Nephron progenitor cell (in vitro differentiated cells): ENCODE data around the gene TROAP.

Experiments
- DNase-seq: peaks from one replicate; pipeline ENCODE4 v3.0.0; 2021
- H3K27ac Mint-ChIP-seq: 2 replicates; pipeline ENCODE4 v1.8.0; 2021; ENCODE audit warnings: mild to moderate bottlenecking, moderate library complexity, mixed read lengths
- H3K27me3 Mint-ChIP-seq: 2 replicates; pipeline ENCODE4 v1.8.0; 2021; ENCODE audit warnings: mild to moderate bottlenecking, low read depth, mixed read lengths; ENCODE audit not compliant: poor library complexity
- H3K36me3 Mint-ChIP-seq: 2 replicates; pipeline ENCODE4 v1.8.0; 2021; ENCODE audit warnings: low read depth, mixed read lengths
- H3K4me1 Mint-ChIP-seq: 2 replicates; pipeline ENCODE4 v1.8.0; 2021; ENCODE audit warnings: mixed read lengths
- H3K4me3 Mint-ChIP-seq: 2 replicates; pipeline ENCODE4 v1.8.0; 2021; ENCODE audit warnings: mild to moderate bottlenecking, moderate library complexity, mixed read lengths
- H3K9me3 Mint-ChIP-seq: 2 replicates; pipeline ENCODE4 v1.8.0; 2021; ENCODE audit warnings: mild to moderate bottlenecking, moderate library complexity, mixed read lengths
- TF ChIP-seq, protein P1 (sequence below): fragments of 200-600 bp; sonication (generic); IDR thresholded peaks from 2 replicates; pipeline ENCODE4 v1.5.0; 2021; ENCODE audit warnings: antibody characterized with exemption

TROAP gene

DNA sequence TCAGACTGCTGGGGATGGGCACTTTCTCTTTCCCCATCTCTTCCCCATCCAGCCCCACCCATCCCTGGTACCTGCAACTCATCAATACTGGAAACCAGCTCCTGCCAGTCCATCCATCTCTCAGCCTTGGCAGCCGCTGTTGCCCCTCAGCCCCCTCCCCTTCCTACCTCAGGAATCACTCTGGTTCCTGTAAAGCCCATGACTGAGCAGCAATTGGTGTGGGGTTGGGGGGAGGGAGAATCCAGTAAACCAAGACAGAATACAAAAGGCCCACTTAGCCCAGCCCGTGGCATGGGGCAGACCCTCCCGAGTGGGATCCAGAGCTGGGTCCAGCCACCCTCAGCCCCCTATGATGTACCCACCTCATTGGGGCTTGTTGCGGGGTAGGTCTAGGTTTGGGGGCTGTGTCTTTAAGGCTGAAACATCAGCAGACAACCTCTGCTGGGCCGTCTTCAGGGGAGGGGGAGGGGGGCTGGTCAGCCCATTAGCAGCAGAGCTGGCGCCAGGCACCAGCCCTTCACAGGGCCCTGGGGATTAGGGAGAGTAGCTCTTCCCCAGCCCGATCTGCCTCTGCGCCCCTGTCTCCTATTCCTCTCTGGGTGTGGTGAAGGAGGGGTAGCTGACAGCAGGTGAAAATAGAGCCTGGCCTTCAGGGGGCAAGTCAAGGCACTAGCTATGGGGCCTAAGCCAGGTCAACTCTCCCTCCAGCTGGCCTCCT lies 28.8 kb upstream of the TROAP start:
- no peak overlapping the region for H3K4me3 Mint-ChIP-seq
- no peaks in the 10 kb centered on the region for H3K36me3 Mint-ChIP-seq
- peaks cover 91% of the 10 kb centered on the region for H3K27me3 Mint-ChIP-seq
- TF ChIP-seq, protein P1, sequence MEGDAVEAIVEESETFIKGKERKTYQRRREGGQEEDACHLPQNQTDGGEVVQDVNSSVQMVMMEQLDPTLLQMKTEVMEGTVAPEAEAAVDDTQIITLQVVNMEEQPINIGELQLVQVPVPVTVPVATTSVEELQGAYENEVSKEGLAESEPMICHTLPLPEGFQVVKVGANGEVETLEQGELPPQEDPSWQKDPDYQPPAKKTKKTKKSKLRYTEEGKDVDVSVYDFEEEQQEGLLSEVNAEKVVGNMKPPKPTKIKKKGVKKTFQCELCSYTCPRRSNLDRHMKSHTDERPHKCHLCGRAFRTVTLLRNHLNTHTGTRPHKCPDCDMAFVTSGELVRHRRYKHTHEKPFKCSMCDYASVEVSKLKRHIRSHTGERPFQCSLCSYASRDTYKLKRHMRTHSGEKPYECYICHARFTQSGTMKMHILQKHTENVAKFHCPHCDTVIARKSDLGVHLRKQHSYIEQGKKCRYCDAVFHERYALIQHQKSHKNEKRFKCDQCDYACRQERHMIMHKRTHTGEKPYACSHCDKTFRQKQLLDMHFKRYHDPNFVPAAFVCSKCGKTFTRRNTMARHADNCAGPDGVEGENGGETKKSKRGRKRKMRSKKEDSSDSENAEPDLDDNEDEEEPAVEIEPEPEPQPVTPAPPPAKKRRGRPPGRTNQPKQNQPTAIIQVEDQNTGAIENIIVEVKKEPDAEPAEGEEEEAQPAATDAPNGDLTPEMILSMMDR = no peak
- no peak for DNase-seq
- H3K27ac Mint-ChIP-seq = no peak overlapping the region
- no peaks in the 10 kb centered on the region for H3K9me3 Mint-ChIP-seq
- peaks cover 17% of the 10 kb centered on the region for H3K4me1 Mint-ChIP-seq

DNA sequence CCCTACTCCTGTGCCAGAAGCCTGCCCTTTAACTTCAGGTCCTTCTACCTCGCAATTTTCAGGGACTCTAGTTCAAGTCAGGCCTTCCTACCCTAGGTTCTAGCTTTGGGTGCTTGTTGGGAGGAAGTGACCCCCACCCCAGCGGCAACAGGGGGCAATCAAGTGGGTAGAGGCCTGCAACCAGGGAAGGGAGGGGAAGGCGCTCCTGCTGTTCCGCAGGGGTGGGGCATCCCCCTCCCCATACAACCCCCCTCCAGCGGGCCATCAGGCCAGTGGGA lies 28.3 kb upstream of the TROAP start:
- Mint-ChIP-seq H3K27ac (no peak overlapping the region), H3K27me3 (peaks cover 93% of the 10 kb centered on the region), H3K9me3 (no peaks in the 10 kb centered on the region), H3K4me1 (peaks cover 17% of the 10 kb centered on the region), H3K36me3 (no peaks in the 10 kb centered on the region), H3K4me3 (no peak overlapping the region)
- TF ChIP-seq, protein P1 = no peak
- no peak for DNase-seq

DNA sequence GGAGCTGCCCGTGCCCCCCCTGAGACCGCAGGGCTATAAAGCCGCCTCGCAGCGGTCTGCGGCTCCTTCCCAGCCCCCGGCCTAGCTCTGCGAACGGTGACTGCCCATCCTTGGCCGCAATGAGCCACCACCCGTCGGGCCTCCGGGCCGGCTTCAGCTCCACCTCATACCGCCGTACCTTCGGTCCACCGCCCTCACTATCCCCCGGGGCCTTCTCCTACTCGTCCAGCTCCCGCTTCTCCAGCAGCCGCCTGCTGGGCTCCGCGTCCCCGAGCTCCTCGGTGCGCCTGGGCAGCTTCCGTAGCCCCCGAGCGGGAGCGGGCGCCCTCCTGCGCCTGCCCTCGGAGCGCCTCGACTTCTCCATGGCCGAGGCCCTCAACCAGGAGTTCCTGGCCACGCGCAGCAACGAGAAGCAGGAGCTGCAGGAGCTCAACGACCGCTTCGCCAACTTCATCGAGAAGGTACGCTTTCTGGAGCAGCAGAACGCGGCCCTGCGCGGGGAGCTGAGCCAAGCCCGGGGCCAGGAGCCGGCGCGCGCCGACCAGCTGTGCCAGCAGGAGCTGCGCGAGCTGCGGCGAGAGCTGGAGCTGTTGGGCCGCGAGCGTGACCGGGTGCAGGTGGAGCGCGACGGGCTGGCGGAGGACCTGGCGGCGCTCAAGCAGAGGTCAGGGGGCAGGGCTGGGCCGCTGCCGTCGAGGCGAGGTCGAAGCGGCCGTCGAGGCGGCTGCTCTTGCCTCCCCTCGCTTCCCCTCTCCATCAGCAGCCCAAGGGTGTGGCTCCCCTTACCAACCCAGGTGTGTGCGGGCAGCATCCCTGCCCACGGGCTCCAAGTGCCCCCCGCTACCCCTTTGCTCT lies 27.7 kb upstream of the TROAP start, which contains the start of gene PRPH:
PRPH (plus strand) TSS at position 66 of the 855 bp plus-strand sequence; CDS start at position 120, 54 bp downstream.
- Mint-ChIP-seq H3K27ac (no peak within 1 kb of the TSS), H3K4me3 (no peak within 1 kb of the TSS), H3K27me3 (peaks cover 95% of the 10 kb centered on the region), H3K4me1 (peaks cover 17% of the 10 kb centered on the region), H3K36me3 (no peaks in the 10 kb centered on the region), H3K9me3 (no peaks in the 10 kb centered on the region)
- DNase-seq = peak; percentile 62
- TF ChIP-seq, protein P1 = no peak

DNA sequence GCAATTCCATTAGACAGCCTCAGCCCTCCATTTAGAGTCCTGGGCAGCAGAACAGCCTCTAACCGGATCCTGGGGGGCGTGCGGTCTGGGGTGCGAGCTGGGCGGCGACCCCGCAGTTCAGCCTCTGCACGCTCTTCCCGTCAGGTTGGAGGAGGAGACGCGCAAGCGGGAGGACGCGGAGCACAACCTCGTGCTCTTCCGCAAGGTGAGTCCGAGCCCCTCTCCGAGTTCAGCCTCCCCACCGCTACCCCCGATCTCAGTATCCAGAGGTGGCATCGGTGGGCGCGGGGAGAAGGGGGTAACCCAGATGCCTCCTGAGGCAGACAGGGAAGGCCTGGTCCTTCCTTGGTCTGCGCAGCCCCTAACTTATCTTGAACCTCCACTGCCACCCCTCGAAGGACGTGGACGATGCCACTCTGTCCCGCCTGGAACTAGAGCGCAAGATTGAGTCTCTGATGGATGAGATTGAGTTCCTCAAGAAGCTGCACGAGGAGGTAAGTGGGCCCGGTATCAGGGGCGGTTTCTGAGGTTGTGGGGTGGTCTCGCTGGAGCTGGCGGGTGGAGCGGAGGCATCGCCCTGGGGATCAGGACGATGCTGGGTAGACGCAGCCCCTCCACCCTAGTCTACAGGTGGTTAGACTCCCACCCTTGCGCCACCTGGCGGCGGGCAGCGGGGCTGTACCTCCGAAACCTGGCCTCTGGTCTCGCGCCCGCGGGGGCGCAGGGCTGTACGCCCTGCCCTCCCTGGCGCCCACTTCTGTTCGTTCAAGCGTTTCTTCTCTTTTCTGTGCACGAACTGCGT lies 26.8 kb upstream of the TROAP start:
- peak overlapping the region; percentile 45 for H3K4me3 Mint-ChIP-seq
- no peaks in the 10 kb centered on the region for H3K9me3 Mint-ChIP-seq
- TF ChIP-seq, protein P1 = peak; percentile 71
- peak; percentile 72 for DNase-seq
- H3K27ac Mint-ChIP-seq = no peak overlapping the region
- H3K4me1 Mint-ChIP-seq = peaks cover 17% of the 10 kb centered on the region
- H3K27me3 Mint-ChIP-seq = peaks cover 100% of the 10 kb centered on the region
- H3K36me3 Mint-ChIP-seq = no peaks in the 10 kb centered on the region

DNA sequence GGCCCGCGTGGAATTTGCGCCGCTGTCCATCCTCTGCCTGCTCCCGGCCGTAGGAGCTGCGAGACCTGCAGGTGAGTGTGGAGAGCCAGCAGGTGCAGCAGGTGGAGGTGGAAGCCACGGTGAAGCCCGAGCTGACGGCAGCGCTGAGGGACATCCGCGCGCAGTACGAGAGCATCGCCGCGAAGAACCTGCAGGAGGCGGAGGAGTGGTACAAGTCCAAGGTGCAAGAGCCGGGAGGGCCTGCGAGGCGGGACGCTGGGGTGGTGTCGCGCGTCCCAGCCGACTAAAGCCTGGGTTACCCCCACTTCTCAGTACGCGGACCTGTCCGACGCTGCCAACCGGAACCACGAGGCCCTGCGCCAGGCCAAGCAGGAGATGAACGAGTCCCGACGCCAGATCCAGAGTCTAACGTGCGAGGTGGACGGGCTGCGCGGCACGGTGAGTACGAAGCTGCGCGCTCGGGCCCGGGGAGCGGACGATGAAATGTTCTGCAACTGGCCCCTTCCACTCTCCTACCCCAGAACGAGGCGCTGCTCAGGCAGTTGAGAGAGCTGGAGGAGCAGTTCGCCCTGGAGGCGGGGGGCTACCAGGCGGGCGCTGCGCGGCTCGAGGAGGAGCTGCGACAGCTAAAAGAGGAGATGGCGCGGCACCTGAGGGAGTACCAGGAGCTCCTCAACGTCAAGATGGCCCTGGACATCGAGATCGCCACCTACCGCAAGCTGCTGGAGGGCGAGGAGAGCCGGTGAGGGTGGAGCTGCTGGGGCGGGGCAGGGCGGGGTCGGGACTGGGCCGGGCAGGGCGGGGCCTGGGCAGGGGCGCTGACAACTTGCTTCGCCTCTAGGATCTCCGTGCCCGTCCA lies 26.0 kb upstream of the TROAP start:
- peak; percentile 56 for DNase-seq

More for the DNA sequence above, 26.0 kb upstream of the TROAP start:
- H3K4me1 Mint-ChIP-seq = peaks cover 17% of the 10 kb centered on the region
- H3K27ac Mint-ChIP-seq = no peak overlapping the region
- H3K27me3 Mint-ChIP-seq = peaks cover 100% of the 10 kb centered on the region
- no peaks in the 10 kb centered on the region for H3K36me3 Mint-ChIP-seq
- TF ChIP-seq, protein P1 = no peak
- peak overlapping the region; percentile 57 for H3K4me3 Mint-ChIP-seq
- no peaks in the 10 kb centered on the region for H3K9me3 Mint-ChIP-seq
